DMS79 (cell line): ENCODE results near the gene TCEA3.

Experiments
- DNase-seq: peaks from one replicate; lab custom pipeline; 2025; lab: John Stamatoyannopoulos, UW

The TCEA3 gene

GRCh38 chr1:23446661-23447310, 22.2 kb upstream of the TCEA3 start:
- DNase-seq = no peak

- DNase-seq = no peak
Measured at GRCh38 chr1:23444596-23445390, 20.2 kb upstream of the TCEA3 start.

GRCh38 chr1:23444104-23444533, 19.6 kb upstream of the TCEA3 start:
- DNase-seq = no peak

- no peak for DNase-seq
Measured at GRCh38 chr1:23442751-23443150, 18.2 kb upstream of the TCEA3 start.

GRCh38 chr1:23441446-23442148, 17.0 kb upstream of the TCEA3 start:
- no peak for DNase-seq

GRCh38 chr1:23438545-23438944, 14.0 kb upstream of the TCEA3 start:
- no peak for DNase-seq

- no peak for DNase-seq
Measured at GRCh38 chr1:23437355-23437664, 12.8 kb upstream of the TCEA3 start.

GRCh38 chr1:23436520-23437354, 12.2 kb upstream of the TCEA3 start:
- no peak for DNase-seq

- DNase-seq = no peak
Measured at GRCh38 chr1:23434260-23434775, 9.8 kb upstream of the TCEA3 start.

- DNase-seq = no peak
Measured at GRCh38 chr1:23433122-23433521, 8.6 kb upstream of the TCEA3 start.

- DNase-seq = no peak
Measured at GRCh38 chr1:23431431-23431830, 6.9 kb upstream of the TCEA3 start.

- no peak for DNase-seq
Measured at GRCh38 chr1:23430803-23431202, 6.3 kb upstream of the TCEA3 start.

GRCh38 chr1:23428136-23428905, 3.8 kb upstream of the TCEA3 start:
- no peak for DNase-seq

GRCh38 chr1:23427550-23427949, 3.0 kb upstream of the TCEA3 start:
- DNase-seq = no peak

GRCh38 chr1:23426828-23427227, 2.3 kb upstream of the TCEA3 start:
- DNase-seq = no peak

GRCh38 chr1:23425193-23425494, 596 bp upstream of the TCEA3 start:
- DNase-seq = no peak

GRCh38 chr1:23423415-23424292, 894 bp downstream of the TCEA3 start:
- DNase-seq = no peak

- DNase-seq = no peak
Measured at GRCh38 chr1:23422941-23423340, 1.6 kb downstream of the TCEA3 start.

GRCh38 chr1:23422241-23422877, 2.2 kb downstream of the TCEA3 start:
- no peak for DNase-seq

- no peak for DNase-seq
Measured at GRCh38 chr1:23421753-23422240, 2.8 kb downstream of the TCEA3 start.
